ENCODE data around the gene FILIP1L.

FILIP1L gene

GRCh38 chr3:100114413-100115030 is at the start of gene FILIP1L:
FILIP1L (minus strand) TSS chr3:100114501.
- DNase-seq (ENCODE audit: low spot score), result peak; percentile 13

GRCh38 chr3:100163787-100164186 is 49.5 kb upstream of the FILIP1L start:
- DNase-seq (ENCODE audit: low spot score), result no peak

- DNase-seq (ENCODE audit: low spot score), result no peak
Observed at GRCh38 chr3:100160521-100160920, 46.2 kb upstream of the FILIP1L start.

GRCh38 chr3:100159331-100160153 is 45.2 kb upstream of the FILIP1L start:
- no peak for DNase-seq (ENCODE audit: low spot score)

GRCh38 chr3:100158918-100159330 is 44.6 kb upstream of the FILIP1L start:
- no peak for DNase-seq (ENCODE audit: low spot score)

GRCh38 chr3:100157685-100158084 is 43.4 kb upstream of the FILIP1L start:
- DNase-seq (ENCODE audit: low spot score), result no peak

- no peak for DNase-seq (ENCODE audit: low spot score)
Observed at GRCh38 chr3:100155590-100155989, 41.3 kb upstream of the FILIP1L start.

- no peak for DNase-seq (ENCODE audit: low spot score)
Observed at GRCh38 chr3:100155128-100155527, 40.8 kb upstream of the FILIP1L start.

GRCh38 chr3:100154171-100154570 is 39.9 kb upstream of the FILIP1L start:
- no peak for DNase-seq (ENCODE audit: low spot score)

GRCh38 chr3:100151024-100151707 is 36.9 kb upstream of the FILIP1L start:
- DNase-seq (ENCODE audit: low spot score), result no peak

GRCh38 chr3:100150473-100150872 is 36.2 kb upstream of the FILIP1L start:
- no peak for DNase-seq (ENCODE audit: low spot score)

GRCh38 chr3:100149713-100150415 is 35.6 kb upstream of the FILIP1L start:
- DNase-seq (ENCODE audit: low spot score), result no peak

GRCh38 chr3:100149130-100149529 is 34.8 kb upstream of the FILIP1L start:
- no peak for DNase-seq (ENCODE audit: low spot score)

GRCh38 chr3:100144255-100144866 is 30.1 kb upstream of the FILIP1L start:
- no peak for DNase-seq (ENCODE audit: low spot score)

- DNase-seq (ENCODE audit: low spot score), result no peak
Observed at GRCh38 chr3:100141586-100141985, 27.3 kb upstream of the FILIP1L start.

- DNase-seq (ENCODE audit: low spot score), result no peak
Observed at GRCh38 chr3:100140976-100141375, 26.7 kb upstream of the FILIP1L start.

- DNase-seq (ENCODE audit: low spot score), result no peak
Observed at GRCh38 chr3:100136921-100137320, 22.6 kb upstream of the FILIP1L start.

- DNase-seq (ENCODE audit: low spot score), result no peak
Observed at GRCh38 chr3:100131241-100131640, 16.9 kb upstream of the FILIP1L start.

GRCh38 chr3:100129941-100130340 is 15.6 kb upstream of the FILIP1L start:
- no peak for DNase-seq (ENCODE audit: low spot score)

GRCh38 chr3:100128565-100128964 is 14.3 kb upstream of the FILIP1L start:
- no peak for DNase-seq (ENCODE audit: low spot score)

- DNase-seq (ENCODE audit: low spot score), result no peak
Observed at GRCh38 chr3:100127792-100128191, 13.5 kb upstream of the FILIP1L start.

Data from HuH-7.5 (cell line).